ENCODE measurements around the gene RPL19.
"Not testable (repeated sequence)": the region's sequence is repeated elsewhere in the genome, so short reads cannot be mapped to it uniquely, and the experiment has no call there.

The RPL19 gene

GRCh38 chr17:39244016-39244599 is 44.0 kb downstream of the RPL19 start:
- no peak for DNase-seq (ENCODE audit: low read depth in 2 of 2)

DNA sequence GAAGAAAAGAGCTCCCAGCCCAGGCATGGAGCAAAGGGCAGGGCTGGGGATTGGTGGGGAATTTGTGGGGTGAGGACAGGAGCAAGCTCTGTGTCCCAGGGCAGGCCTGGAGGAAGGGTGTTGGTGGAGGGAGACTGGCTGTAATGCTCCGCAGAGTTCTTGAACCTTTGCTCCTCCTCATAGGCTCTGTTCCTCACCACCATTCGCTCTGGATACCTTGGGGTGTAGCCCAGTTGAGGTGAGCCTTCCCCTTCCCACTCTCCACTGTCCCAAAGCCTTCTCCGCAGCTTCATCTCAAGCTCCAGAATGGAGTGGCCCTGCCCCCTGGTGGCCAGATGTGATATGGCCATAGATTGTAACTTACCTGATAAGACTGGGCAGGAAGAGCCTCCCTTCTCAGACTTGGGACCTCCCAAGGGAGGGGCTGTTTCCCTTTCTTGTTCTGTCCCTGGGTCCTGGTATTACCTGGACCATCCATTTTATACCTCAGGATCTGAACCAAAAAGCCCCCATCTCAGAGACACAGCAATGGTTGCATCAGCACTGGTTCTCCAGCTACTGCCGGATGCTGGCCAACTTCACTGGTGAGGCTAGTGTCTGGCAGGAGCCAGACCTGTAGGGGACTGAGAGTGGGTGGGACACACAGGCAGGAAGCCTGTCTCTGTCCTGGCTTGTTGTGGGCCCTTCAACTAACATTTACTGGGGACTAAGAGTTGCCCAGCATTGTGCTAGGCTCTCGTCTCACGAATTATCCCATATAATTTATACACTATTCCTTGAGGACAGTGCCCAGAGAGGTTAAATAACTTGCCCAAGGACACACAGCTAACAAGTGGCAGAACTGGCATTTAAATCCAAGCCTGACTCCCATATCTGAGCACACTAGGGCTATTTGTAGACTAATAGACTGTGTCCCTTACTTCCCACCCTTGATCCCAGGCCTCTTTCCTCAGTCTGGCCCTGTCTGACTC is 44.8 kb downstream of the RPL19 start:
- peak; percentile 67 to 82 for DNase-seq (ENCODE audit: low read depth in 2 of 2)

DNA sequence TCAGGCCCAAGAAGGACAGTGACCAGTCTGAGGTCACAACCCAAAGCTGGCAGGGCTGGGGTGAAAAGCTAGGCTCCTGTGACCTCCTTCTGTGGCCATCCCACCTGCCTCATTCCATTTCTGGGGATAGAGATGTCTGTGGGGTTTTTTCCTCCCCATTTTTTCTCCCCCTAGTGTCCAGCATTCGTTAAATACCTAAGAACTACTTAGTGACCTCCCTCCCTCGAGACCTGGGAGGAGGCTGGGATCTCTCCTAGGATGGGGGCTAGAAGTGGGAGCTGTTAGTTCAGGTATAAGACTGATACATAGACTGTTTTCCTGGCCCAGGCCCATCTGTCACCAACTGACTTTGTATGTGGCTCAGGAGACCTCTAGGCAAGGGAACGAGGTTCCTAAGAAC is 46.2 kb downstream of the RPL19 start:
- no peak for DNase-seq (ENCODE audit: low read depth in 2 of 2)

DNA sequence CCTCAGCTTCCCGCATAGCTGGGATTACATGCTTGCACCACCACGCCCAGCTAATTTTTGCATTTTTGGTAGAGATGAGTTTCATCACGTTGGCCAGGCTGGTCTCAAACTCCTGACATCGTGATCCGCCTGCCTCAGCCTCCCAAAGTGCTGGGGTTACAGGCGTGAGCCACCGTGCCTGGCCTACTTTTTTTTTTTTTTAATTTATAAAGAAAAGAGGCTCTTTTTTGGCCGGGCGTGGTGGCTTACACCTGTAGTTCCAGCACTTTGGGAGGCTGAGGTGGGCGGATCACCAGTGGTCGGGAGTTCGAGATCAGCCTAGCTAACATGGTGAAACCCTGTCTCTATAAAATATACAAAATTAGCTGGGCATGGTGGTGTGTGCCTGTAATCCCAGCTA is 50.0 kb downstream of the RPL19 start:
- not testable (repeated sequence) for DNase-seq (ENCODE audit: low read depth in 2 of 2)

GRCh38 chr17:39251997-39252396 is 51.9 kb downstream of the RPL19 start:
- DNase-seq (ENCODE audit: low read depth in 2 of 2): no peak

- no peak for DNase-seq (ENCODE audit: low read depth in 2 of 2)
These were observed 52.8 kb downstream of the RPL19 start for GRCh38 chr17:39252788-39253460.
